Measurements from ENCODE around the gene IL1RAPL2. TPM values are rescaled to one million over a fixed set of nuclear protein-coding genes. Genes with fewer than 3 reads are reported as not detected.

Gene IL1RAPL2
- polyA plus RNA-seq, 1 of the 3 experiments (the other 2 are of a cell fraction), result 0.13 TPM

DNA sequence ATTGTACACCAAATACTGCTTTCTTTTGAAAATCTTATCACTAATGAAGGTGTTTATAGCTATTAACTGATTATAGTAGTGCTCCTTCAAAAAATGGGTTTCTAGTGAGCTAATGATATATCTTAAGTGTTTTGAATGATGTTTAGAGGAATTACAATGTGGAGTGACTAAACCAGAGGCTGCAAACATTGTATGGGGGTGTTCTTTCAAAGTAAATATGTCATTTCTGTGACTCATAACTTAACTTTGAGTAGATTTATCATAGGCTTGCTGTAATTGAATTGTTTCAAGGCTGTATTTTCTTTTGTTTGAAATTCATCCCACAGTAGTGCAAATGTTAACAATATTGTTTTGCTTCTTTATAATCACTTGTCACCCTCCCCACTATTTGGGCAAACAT lies 141.6 kb downstream of the IL1RAPL2 start:
- Histone ChIP-seq H3K9me3 (no peaks in the 10 kb centered on the region), H3K4me2 (no peak overlapping the region), H3K4me3 (ENCODE audit: low read depth in 2 of 2, low read length in 1 of 2) (no peak overlapping the region), H3K27me3 (ENCODE audit: insufficient read depth) (no peaks in the 10 kb centered on the region), H3K36me3 (replicated peaks in 1 of 2; ENCODE audit: control insufficient read depth in 1 of 2, insufficient read depth in 2 of 2, low read length in 1 of 2) (no peaks in the 10 kb centered on the region), H4K20me1 (ENCODE audit: insufficient read depth) (no peaks in the 10 kb centered on the region), H3K9me2 (no peaks in the 10 kb centered on the region), H3K27ac (ENCODE audit: low read depth in 2 of 2, low read length in 1 of 2) (no peak overlapping the region), H3K4me1 (ENCODE audit: control insufficient read depth in 1 of 2, insufficient read depth in 2 of 2, low read depth in 1 of 2, low read length in 1 of 2) (no peaks in the 10 kb centered on the region), H3K9ac (no peak overlapping the region), H3K79me2 (ENCODE audit: insufficient read depth) (no peaks in the 10 kb centered on the region), H2AFZ (ENCODE audit: low read depth) (no peak overlapping the region), H3F3A (replicated peaks; ENCODE audit: insufficient read depth) (no peaks in the 10 kb centered on the region)
- CTCF ChIA-PET, result no interaction called here
- TF ChIP-seq TEAD4 (IDR thresholded peaks at IDR 0.05; ENCODE audit: borderline replicate concordance, insufficient read depth) (no peak), TAF1 (IDR thresholded peaks at IDR 0.05; ENCODE audit: borderline replicate concordance, low read depth, low read length) (no peak), JUND (IDR thresholded peaks at IDR 0.05) (no peak), MEF2A (IDR thresholded peaks at IDR 0.05; ENCODE audit: borderline replicate concordance, low read depth) (no peak), FOXJ3 (CRISPR knock-in tag; IDR thresholded peaks at IDR 0.05) (no peak), YY1 (IDR thresholded peaks at IDR 0.05; ENCODE audit: low read depth) (no peak), RAD21 (IDR thresholded peaks at IDR 0.05; ENCODE audit: low read length) (no peak), RXRA (IDR thresholded peaks at IDR 0.05; ENCODE audit: borderline replicate concordance, low read depth) (no peak), EZH2phosphoT487 (IDR thresholded peaks at IDR 0.05; ENCODE audit: borderline replicate concordance, low read depth) (no peak), NRF1 (IDR thresholded peaks at IDR 0.05; ENCODE audit: low read depth, low read length) (no peak), GATA2 (CRISPR knock-in tag; IDR thresholded peaks at IDR 0.05) (no peak), TCF12 (IDR thresholded peaks at IDR 0.05) (no peak), EP300 (IDR thresholded peaks at IDR 0.05; ENCODE audit: borderline replicate concordance in 1 of 2, low read depth in 1 of 2, low read length in 1 of 2) (no peak), RCOR1 (IDR thresholded peaks at IDR 0.05; ENCODE audit: low read length) (no peak)
- TF ChIP-seq, protein P1, sequence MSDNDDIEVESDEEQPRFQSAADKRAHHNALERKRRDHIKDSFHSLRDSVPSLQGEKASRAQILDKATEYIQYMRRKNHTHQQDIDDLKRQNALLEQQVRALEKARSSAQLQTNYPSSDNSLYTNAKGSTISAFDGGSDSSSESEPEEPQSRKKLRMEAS (IDR thresholded peaks at IDR 0.05; ENCODE audit: low read depth), result no peak
- TF ChIP-seq, protein P2, sequence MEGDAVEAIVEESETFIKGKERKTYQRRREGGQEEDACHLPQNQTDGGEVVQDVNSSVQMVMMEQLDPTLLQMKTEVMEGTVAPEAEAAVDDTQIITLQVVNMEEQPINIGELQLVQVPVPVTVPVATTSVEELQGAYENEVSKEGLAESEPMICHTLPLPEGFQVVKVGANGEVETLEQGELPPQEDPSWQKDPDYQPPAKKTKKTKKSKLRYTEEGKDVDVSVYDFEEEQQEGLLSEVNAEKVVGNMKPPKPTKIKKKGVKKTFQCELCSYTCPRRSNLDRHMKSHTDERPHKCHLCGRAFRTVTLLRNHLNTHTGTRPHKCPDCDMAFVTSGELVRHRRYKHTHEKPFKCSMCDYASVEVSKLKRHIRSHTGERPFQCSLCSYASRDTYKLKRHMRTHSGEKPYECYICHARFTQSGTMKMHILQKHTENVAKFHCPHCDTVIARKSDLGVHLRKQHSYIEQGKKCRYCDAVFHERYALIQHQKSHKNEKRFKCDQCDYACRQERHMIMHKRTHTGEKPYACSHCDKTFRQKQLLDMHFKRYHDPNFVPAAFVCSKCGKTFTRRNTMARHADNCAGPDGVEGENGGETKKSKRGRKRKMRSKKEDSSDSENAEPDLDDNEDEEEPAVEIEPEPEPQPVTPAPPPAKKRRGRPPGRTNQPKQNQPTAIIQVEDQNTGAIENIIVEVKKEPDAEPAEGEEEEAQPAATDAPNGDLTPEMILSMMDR (IDR thresholded peaks at IDR 0.05), result no peak
- DNase-seq, result no peak
- POLR2A ChIA-PET, result no interaction called here

DNA sequence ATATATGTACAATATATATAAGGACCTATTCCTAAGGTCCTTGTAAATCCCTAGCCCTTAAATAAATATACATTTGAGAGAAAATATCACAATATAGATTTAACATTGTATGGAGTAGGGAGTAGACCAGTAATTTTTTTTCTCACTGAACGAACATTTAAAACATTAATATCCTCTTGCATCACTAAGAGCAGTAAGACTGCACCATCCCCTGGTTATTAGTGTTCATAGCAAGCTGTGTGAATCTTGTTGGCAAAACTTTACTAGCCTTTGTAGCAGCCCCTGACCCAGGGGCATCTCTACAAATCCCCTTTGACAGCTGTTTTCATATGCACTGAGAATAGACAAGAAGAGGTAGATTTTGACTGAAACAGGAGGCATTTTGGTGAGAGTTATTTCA lies 146.5 kb downstream of the IL1RAPL2 start:
- ChIA-PET CTCF (no interaction called here), POLR2A (no interaction called here)
- Histone ChIP-seq H3K36me3 (replicated peaks in 1 of 2; ENCODE audit: control insufficient read depth in 1 of 2, insufficient read depth in 2 of 2, low read length in 1 of 2) (no peaks in the 10 kb centered on the region), H3K4me3 (ENCODE audit: low read depth in 2 of 2, low read length in 1 of 2) (no peak overlapping the region), H3F3A (replicated peaks; ENCODE audit: insufficient read depth) (no peaks in the 10 kb centered on the region), H3K9ac (no peak overlapping the region), H3K27ac (ENCODE audit: low read depth in 2 of 2, low read length in 1 of 2) (no peak overlapping the region), H3K79me2 (ENCODE audit: insufficient read depth) (no peaks in the 10 kb centered on the region), H3K4me2 (no peak overlapping the region), H4K20me1 (ENCODE audit: insufficient read depth) (no peaks in the 10 kb centered on the region), H3K27me3 (ENCODE audit: insufficient read depth) (no peaks in the 10 kb centered on the region), H3K9me2 (no peaks in the 10 kb centered on the region), H3K9me3 (no peaks in the 10 kb centered on the region), H2AFZ (ENCODE audit: low read depth) (no peak overlapping the region), H3K4me1 (ENCODE audit: control insufficient read depth in 1 of 2, insufficient read depth in 2 of 2, low read depth in 1 of 2, low read length in 1 of 2) (no peaks in the 10 kb centered on the region)
- 0% methylated on average over 1 of the region's 1 CpG for WGBS (ENCODE audit: low lambda C conversion rate)
- no peak for TF ChIP-seq EP300 (IDR thresholded peaks at IDR 0.05; ENCODE audit: borderline replicate concordance in 1 of 2, low read depth in 1 of 2, low read length in 1 of 2)
- TF ChIP-seq TAF1 (IDR thresholded peaks at IDR 0.05; ENCODE audit: borderline replicate concordance, low read depth, low read length), result no peak
- TF ChIP-seq ELF1 (IDR thresholded peaks at IDR 0.05), result no peak
- TF ChIP-seq, protein P3, sequence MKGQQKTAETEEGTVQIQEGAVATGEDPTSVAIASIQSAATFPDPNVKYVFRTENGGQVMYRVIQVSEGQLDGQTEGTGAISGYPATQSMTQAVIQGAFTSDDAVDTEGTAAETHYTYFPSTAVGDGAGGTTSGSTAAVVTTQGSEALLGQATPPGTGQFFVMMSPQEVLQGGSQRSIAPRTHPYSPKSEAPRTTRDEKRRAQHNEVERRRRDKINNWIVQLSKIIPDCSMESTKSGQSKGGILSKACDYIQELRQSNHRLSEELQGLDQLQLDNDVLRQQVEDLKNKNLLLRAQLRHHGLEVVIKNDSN (IDR thresholded peaks at IDR 0.05; ENCODE audit: borderline replicate concordance, low read depth), result no peak
- TF ChIP-seq MXI1 (IDR thresholded peaks at IDR 0.05; ENCODE audit: low read depth, low read length), result no peak
- TF ChIP-seq FOXJ3 (CRISPR knock-in tag; IDR thresholded peaks at IDR 0.05), result no peak
- TF ChIP-seq, protein P4, sequence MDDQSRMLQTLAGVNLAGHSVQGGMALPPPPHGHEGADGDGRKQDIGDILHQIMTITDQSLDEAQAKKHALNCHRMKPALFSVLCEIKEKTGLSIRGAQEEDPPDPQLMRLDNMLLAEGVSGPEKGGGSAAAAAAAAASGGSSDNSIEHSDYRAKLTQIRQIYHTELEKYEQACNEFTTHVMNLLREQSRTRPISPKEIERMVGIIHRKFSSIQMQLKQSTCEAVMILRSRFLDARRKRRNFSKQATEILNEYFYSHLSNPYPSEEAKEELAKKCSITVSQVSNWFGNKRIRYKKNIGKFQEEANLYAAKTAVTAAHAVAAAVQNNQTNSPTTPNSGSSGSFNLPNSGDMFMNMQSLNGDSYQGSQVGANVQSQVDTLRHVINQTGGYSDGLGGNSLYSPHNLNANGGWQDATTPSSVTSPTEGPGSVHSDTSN (IDR thresholded peaks at IDR 0.05), result no peak
- TF ChIP-seq, protein P2 (IDR thresholded peaks at IDR 0.05), result no peak
- no peak for DNase-seq

Data from SK-N-SH (cell line).